Measurements from ENCODE around the gene SMYD3. TPM values are rescaled to one million over a fixed set of nuclear protein-coding genes. Genes with fewer than 3 reads are reported as not detected.

Gene SMYD3
- total RNA-seq = 11.6 and 18.7 TPM in 2 replicates

GRCh38 chr1:246506674-246507481, at the start of gene SMYD3:
Gene SMYD3, minus strand, starts transcription at chr1:246507279.

Other genes starting within 250 kb of the SMYD3 start
- gene TFB2M, start 59.0 kb upstream of the SMYD3 start, total RNA-seq = 11.2 and 17.3 TPM in 2 replicates
- gene CNST, start 59.2 kb upstream of the SMYD3 start, total RNA-seq = 4.9 and 5.6 TPM in 2 replicates
- 4.2 and 4.7 TPM in 2 replicates for gene SCCPDH, start 217.1 kb upstream of the SMYD3 start, total RNA-seq

Data from hair follicular keratinocyte (primary cell).